Ramos (cell line): ENCODE data around the gene WNT16.
"Not testable (repeated sequence)": the region's sequence is repeated elsewhere in the genome, so short reads cannot be mapped to it uniquely, and the experiment has no call there.

Experiments used
- in situ Hi-C: fragments of 300-500 bp; cut with MboI; formaldehyde crosslinking; loops from one replicate; pipeline ENCODE4 v1.14.3; 2022; ENCODE audit warnings: low sequenced_read_pairs; ENCODE audit not compliant: unreplicated experiment

The WNT16 gene

GRCh38 chr7:121328508-121329190 is at the start of gene WNT16:
TSS of gene WNT16 (plus strand) at chr7:121329000. CDS start at chr7:121329293, 293 bp downstream.
- in situ Hi-C loops, result no loop called here

GRCh38 chr7:121279060-121279620 is 49.7 kb upstream of the WNT16 start:
- in situ Hi-C loops, result no loop called here

GRCh38 chr7:121279822-121280221 is 49.0 kb upstream of the WNT16 start:
- in situ Hi-C loops, result no loop called here

GRCh38 chr7:121280656-121281055 is 48.1 kb upstream of the WNT16 start:
- in situ Hi-C loops, result no loop called here

- in situ Hi-C loops, result no loop called here
These were observed 46.7 kb upstream of the WNT16 start for GRCh38 chr7:121282129-121282528.

- in situ Hi-C loops, result no loop called here
These were observed 43.6 kb upstream of the WNT16 start for GRCh38 chr7:121285066-121285667.

- in situ Hi-C loops, result no loop called here
These were observed 42.6 kb upstream of the WNT16 start for GRCh38 chr7:121286186-121286585.

- in situ Hi-C loops, result no loop called here
These were observed 41.8 kb upstream of the WNT16 start for GRCh38 chr7:121286742-121287734.

- in situ Hi-C loops, result no loop called here
These were observed 39.9 kb upstream of the WNT16 start for GRCh38 chr7:121288894-121289293.

GRCh38 chr7:121289930-121290329 is 38.9 kb upstream of the WNT16 start:
- in situ Hi-C loops, result not testable (repeated sequence)

GRCh38 chr7:121294448-121294992 is 34.3 kb upstream of the WNT16 start:
- in situ Hi-C loops, result no loop called here

GRCh38 chr7:121297843-121298242 is 31.0 kb upstream of the WNT16 start:
- in situ Hi-C loops, result no loop called here

- in situ Hi-C loops, result no loop called here
These were observed 30.0 kb upstream of the WNT16 start for GRCh38 chr7:121298831-121299239.

GRCh38 chr7:121300685-121301420 is 27.9 kb upstream of the WNT16 start:
- in situ Hi-C loops, result no loop called here

GRCh38 chr7:121301446-121302213 is 27.2 kb upstream of the WNT16 start:
- in situ Hi-C loops, result no loop called here

GRCh38 chr7:121302214-121302745 is 26.5 kb upstream of the WNT16 start:
- in situ Hi-C loops, result no loop called here

- in situ Hi-C loops, result no loop called here
These were observed 25.2 kb upstream of the WNT16 start for GRCh38 chr7:121303422-121304101.

GRCh38 chr7:121304102-121304658 is 24.6 kb upstream of the WNT16 start:
- in situ Hi-C loops, result no loop called here
